Measurements from ENCODE around the gene DSTYK. TPM values are rescaled to one million over a fixed set of nuclear protein-coding genes. Genes with fewer than 3 reads are reported as not detected.
"Not testable (repeated sequence)": the region's sequence is repeated elsewhere in the genome, so short reads cannot be mapped to it uniquely, and the experiment has no call there.

DSTYK gene
- polyA plus RNA-seq, 3 donors from 2014 or later, result 2.9 to 8.3 (median 3.6) TPM

GRCh38 chr1:205169248-205169647, 42.3 kb downstream of the DSTYK start:
- H3K27ac Mint-ChIP-seq, result no peak overlapping the region
- peaks cover 21 to 50% (median 22%) of the 10 kb centered on the region in 3 donors for H3K36me3 Mint-ChIP-seq
- H3K4me3 Mint-ChIP-seq, result no peak overlapping the region
- no peak for DNase-seq
- H3K4me1 Mint-ChIP-seq, result peaks cover 19 to 31% of the 10 kb centered on the region in 2 donors
- H3K27me3 Mint-ChIP-seq (ENCODE audit: low read depth in 3 of 3), result peaks cover 0 to 4% (median 2%) of the 10 kb centered on the region in 3 donors
- peaks cover 0 to 2% (median 0%) of the 10 kb centered on the region in 6 donors for H3K9me3 Mint-ChIP-seq

DNA sequence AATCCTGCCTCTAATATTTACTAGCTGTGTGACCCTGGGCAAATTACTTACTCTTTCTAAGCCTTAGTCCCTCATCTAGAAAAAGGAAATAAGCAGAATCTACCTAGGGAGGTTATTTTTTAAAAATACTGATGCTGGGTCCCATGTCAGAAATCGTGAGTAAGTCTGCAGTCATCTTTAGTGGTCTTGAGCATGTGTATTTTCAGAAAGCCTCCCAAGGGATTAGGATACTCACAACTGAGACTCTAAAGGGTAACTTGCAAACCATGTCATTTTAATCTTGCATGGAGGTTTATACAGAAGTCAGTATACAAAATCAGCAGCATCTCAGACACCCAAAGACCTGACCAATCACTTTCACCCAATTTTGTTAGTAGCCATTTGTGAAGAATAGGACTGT, 43.2 kb downstream of the DSTYK start:
- no peak overlapping the region for H3K4me3 Mint-ChIP-seq
- H3K36me3 Mint-ChIP-seq, result peaks cover 27 to 57% (median 28%) of the 10 kb centered on the region in 3 donors
- H3K27me3 Mint-ChIP-seq (ENCODE audit: low read depth in 3 of 3), result peaks cover 0 to 4% (median 2%) of the 10 kb centered on the region in 3 donors
- H3K9me3 Mint-ChIP-seq, result peaks cover 0 to 2% (median 0%) of the 10 kb centered on the region in 6 donors
- no peak overlapping the region for H3K27ac Mint-ChIP-seq
- DNase-seq, result no peak
- H3K4me1 Mint-ChIP-seq, result peaks cover 19 to 31% of the 10 kb centered on the region in 2 donors

- Mint-ChIP-seq H3K4me1 (no peaks in the 10 kb centered on the region), H3K36me3 (peaks cover 37 to 61% (median 55%) of the 10 kb centered on the region in 3 donors)
Measured at GRCh38 chr1:205162301-205162700, 49.2 kb downstream of the DSTYK start.

DNA sequence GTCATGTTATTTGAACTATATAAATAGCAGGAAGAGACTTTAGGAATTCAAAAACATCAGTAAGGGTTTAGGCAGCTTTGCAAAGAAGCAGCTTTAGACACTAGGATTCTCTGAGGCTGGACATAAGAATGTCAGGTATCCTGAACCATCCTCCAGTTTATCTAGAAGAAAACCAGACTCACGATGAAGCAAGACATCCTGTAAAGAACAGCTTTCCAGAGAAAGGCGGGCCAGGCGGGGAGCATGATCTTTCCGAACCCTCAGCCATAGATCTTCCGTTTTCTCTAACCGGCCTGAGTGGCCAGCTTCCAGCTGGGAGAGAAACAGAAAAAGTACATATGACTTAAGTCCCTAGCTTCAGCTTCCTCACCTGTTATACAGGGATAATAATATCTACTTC, 50.4 kb downstream of the DSTYK start:
- DNase-seq, result no peak
- Mint-ChIP-seq H3K4me3 (no peak overlapping the region), H3K27me3 (ENCODE audit: low read depth in 3 of 3) (peaks cover 0 to 2% (median 1%) of the 10 kb centered on the region in 3 donors), H3K27ac (no peak overlapping the region), H3K36me3 (peaks cover 48 to 67% (median 59%) of the 10 kb centered on the region in 3 donors), H3K9me3 (peaks cover 0 to 2% (median 0%) of the 10 kb centered on the region in 6 donors), H3K4me1 (no peaks in the 10 kb centered on the region)

More at GRCh38 chr1:205162301-205162700, 49.2 kb downstream of the DSTYK start:
- H3K4me3 Mint-ChIP-seq, result no peak overlapping the region
- H3K27me3 Mint-ChIP-seq (ENCODE audit: low read depth in 3 of 3), result peaks cover 0 to 4% (median 1%) of the 10 kb centered on the region in 3 donors
- H3K9me3 Mint-ChIP-seq, result no peaks in the 10 kb centered on the region
- no peak overlapping the region for H3K27ac Mint-ChIP-seq
- DNase-seq, result no peak

- no peak for DNase-seq
- Mint-ChIP-seq H3K9me3 (peaks cover 0 to 5% (median 0%) of the 10 kb centered on the region in 6 donors), H3K27me3 (ENCODE audit: low read depth in 3 of 3) (peaks cover 0 to 2% (median 0%) of the 10 kb centered on the region in 3 donors), H3K4me1 (no peaks in the 10 kb centered on the region), H3K27ac (no peak overlapping the region), H3K36me3 (peaks cover 60 to 80% (median 67%) of the 10 kb centered on the region in 3 donors), H3K4me3 (no peak overlapping the region)
Measured at GRCh38 chr1:205158048-205158616, 53.4 kb downstream of the DSTYK start.

GRCh38 chr1:205155665-205156377, 55.7 kb downstream of the DSTYK start:
- not testable (repeated sequence) for H3K4me3 Mint-ChIP-seq, H3K27ac Mint-ChIP-seq

GRCh38 chr1:205152505-205152904, 59.0 kb downstream of the DSTYK start:
- no peaks in the 10 kb centered on the region for H3K4me1 Mint-ChIP-seq
- peaks cover 45 to 69% (median 59%) of the 10 kb centered on the region in 3 donors for H3K36me3 Mint-ChIP-seq
- H3K4me3 Mint-ChIP-seq, result no peak overlapping the region
- H3K9me3 Mint-ChIP-seq, result peaks cover 0 to 5% (median 0%) of the 10 kb centered on the region in 6 donors
- no peaks in the 10 kb centered on the region for H3K27me3 Mint-ChIP-seq (ENCODE audit: low read depth in 3 of 3)
- H3K27ac Mint-ChIP-seq, result no peak overlapping the region
- no peak for DNase-seq

More at GRCh38 chr1:205155665-205156377, 55.7 kb downstream of the DSTYK start:
- H3K27me3 Mint-ChIP-seq (ENCODE audit: low read depth in 3 of 3); H3K9me3 Mint-ChIP-seq; H3K4me1 Mint-ChIP-seq; DNase-seq: not testable (repeated sequence)
- H3K36me3 Mint-ChIP-seq, result peaks cover 41 to 71% (median 61%) of the 10 kb centered on the region in 3 donors

GRCh38 chr1:205150651-205151428, 60.7 kb downstream of the DSTYK start:
- no peaks in the 10 kb centered on the region for H3K27me3 Mint-ChIP-seq (ENCODE audit: low read depth in 3 of 3)
- H3K27ac Mint-ChIP-seq, result no peak overlapping the region
- H3K9me3 Mint-ChIP-seq, result peaks cover 0 to 3% (median 0%) of the 10 kb centered on the region in 6 donors
- peaks cover 36 to 65% (median 50%) of the 10 kb centered on the region in 3 donors for H3K36me3 Mint-ChIP-seq
- DNase-seq, result no peak
- H3K4me3 Mint-ChIP-seq, result no peak overlapping the region
- no peaks in the 10 kb centered on the region for H3K4me1 Mint-ChIP-seq

GRCh38 chr1:205147191-205147835, 64.2 kb downstream of the DSTYK start:
- Mint-ChIP-seq H3K4me1 (no peaks in the 10 kb centered on the region), H3K9me3 (no peaks in the 10 kb centered on the region), H3K4me3 (no peak overlapping the region), H3K27me3 (ENCODE audit: low read depth in 3 of 3) (no peaks in the 10 kb centered on the region), H3K27ac (no peak overlapping the region), H3K36me3 (peaks cover 27 to 42% (median 30%) of the 10 kb centered on the region in 3 donors)
- no peak for DNase-seq

GRCh38 chr1:205144751-205145150, 66.8 kb downstream of the DSTYK start:
- H3K27me3 Mint-ChIP-seq (ENCODE audit: low read depth in 3 of 3), result no peaks in the 10 kb centered on the region
- H3K36me3 Mint-ChIP-seq, result peaks cover 19 to 33% (median 21%) of the 10 kb centered on the region in 3 donors

DNA sequence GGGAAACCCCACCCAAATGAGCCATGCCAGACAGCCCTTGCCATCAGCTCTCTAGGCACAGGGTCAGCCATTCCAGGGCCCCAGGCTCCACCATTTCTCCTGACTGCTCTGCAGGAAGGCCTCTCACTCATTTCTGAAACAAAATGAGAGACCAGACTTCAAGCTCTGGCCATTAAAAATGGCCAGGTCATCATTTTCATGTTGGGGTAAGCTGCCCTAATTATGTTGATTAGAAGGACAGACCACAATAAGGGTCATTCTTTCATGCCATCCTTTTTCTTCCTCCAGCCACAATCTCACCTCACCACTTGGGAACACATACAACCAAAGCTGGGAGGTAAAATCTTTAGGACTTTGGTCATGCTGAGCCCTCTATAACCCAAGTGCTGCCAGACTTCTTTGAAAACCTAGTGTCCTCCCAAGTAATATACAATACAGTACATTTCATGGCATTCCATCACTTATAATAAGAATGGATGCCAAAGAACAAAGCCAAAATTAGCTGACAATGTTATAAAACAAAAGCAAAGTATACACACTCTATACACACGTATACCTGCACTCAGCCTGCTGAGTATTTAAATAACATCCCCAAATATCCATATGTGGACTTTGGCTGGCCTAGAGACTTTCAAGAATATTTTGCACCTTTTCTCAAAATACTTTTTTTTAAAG, 67.3 kb downstream of the DSTYK start:
- Mint-ChIP-seq H3K27ac (peak overlapping the region in 1 of 6 donors; percentile 36), H3K9me3 (no peaks in the 10 kb centered on the region), H3K36me3 (peaks cover 18 to 28% (median 19%) of the 10 kb centered on the region in 3 donors), H3K4me3 (no peak overlapping the region), H3K27me3 (ENCODE audit: low read depth in 3 of 3) (no peaks in the 10 kb centered on the region), H3K4me1 (peaks cover 8 to 10% of the 10 kb centered on the region in 2 donors)
- no peak for DNase-seq

More at GRCh38 chr1:205144751-205145150, 66.8 kb downstream of the DSTYK start:
- no peaks in the 10 kb centered on the region for H3K9me3 Mint-ChIP-seq
- H3K4me1 Mint-ChIP-seq, result peaks cover 8 to 10% of the 10 kb centered on the region in 2 donors
- no peak for DNase-seq
- H3K27ac Mint-ChIP-seq, result peak overlapping the region in 1 of 6 donors; percentile 25
- H3K4me3 Mint-ChIP-seq, result no peak overlapping the region

- Mint-ChIP-seq H3K4me3 (peak overlapping the region in 1 of 5 donors; percentile 56), H3K4me1 (peaks cover 8 to 10% of the 10 kb centered on the region in 2 donors), H3K36me3 (peaks cover 3 to 14% (median 4%) of the 10 kb centered on the region in 3 donors), H3K27ac (no peak overlapping the region), H3K27me3 (ENCODE audit: low read depth in 3 of 3) (no peaks in the 10 kb centered on the region), H3K9me3 (no peaks in the 10 kb centered on the region)
- DNase-seq, result no peak
Measured at GRCh38 chr1:205142102-205142469, 69.4 kb downstream of the DSTYK start.
